HEK293T (cell line): ENCODE measurements around the gene GHR.

ENCODE experiments used
- CTCF ChIA-PET: fragments of 350-600 bp; formaldehyde crosslinking; extraction: SDS; loops from one replicate; lab custom pipeline; 2021; ENCODE audit warnings: antibody characterized with exemption, inconsistent platforms; lab: Yijun Ruan, JAX
- POLR2A ChIA-PET: fragments of 350-600 bp; formaldehyde crosslinking; extraction: SDS; loops from one replicate; lab custom pipeline; 2020; ENCODE audit warnings: antibody characterized with exemption, inconsistent platforms; lab: Yijun Ruan, JAX
- DNase-seq: peaks from one replicate; pipeline ENCODE4 v3.0.0; 2012; ENCODE audit warnings: mixed read lengths; ENCODE audit errors: extremely low spot score
- ARNT ChIP-seq: fragments of 450-650 bp; IDR thresholded peaks from 2 replicates; pipeline ENCODE4 v1.6.1; 2017; ENCODE audit warnings: mild to moderate bottlenecking
- BHLHE40 ChIP-seq: fragments of 450-650 bp; IDR thresholded peaks from 2 replicates; pipeline ENCODE4 v1.6.1; 2016; ENCODE audit warnings: mild to moderate bottlenecking, moderate library complexity, borderline replicate concordance
- CTBP1 ChIP-seq: fragments of 450-650 bp; IDR thresholded peaks from 2 replicates; pipeline ENCODE4 v1.6.1; 2016; ENCODE audit warnings: borderline replicate concordance
- ELF4 ChIP-seq: fragments of 450-650 bp; IDR thresholded peaks from 2 replicates; pipeline ENCODE4 v1.6.1; 2017; ENCODE audit warnings: antibody characterized with exemption
- FOXA1 ChIP-seq: fragments of 450-650 bp; IDR thresholded peaks from 2 replicates; pipeline ENCODE4 v1.6.1; 2016; ENCODE audit warnings: mild to moderate bottlenecking
- FOXK2 ChIP-seq: fragments of 450-650 bp; IDR thresholded peaks from 2 replicates; pipeline ENCODE4 v1.6.1; 2016; ENCODE audit warnings: mild to moderate bottlenecking
- FOXM1 ChIP-seq: fragments of 450-650 bp; IDR thresholded peaks from 2 replicates; pipeline ENCODE4 v1.6.1; 2017; ENCODE audit warnings: mild to moderate bottlenecking, borderline replicate concordance
- HDGF ChIP-seq: fragments of 450-650 bp; IDR thresholded peaks from 2 replicates; pipeline ENCODE4 v1.6.1; 2017; ENCODE audit warnings: antibody characterized with exemption, borderline replicate concordance
- L3MBTL2 ChIP-seq: fragments of 450-650 bp; conservative IDR thresholded peaks from 2 replicates; pipeline ENCODE4 v1.6.1; 2016; ENCODE audit warnings: mild to moderate bottlenecking
- LEF1 ChIP-seq: fragments of 450-650 bp; IDR thresholded peaks from 2 replicates; pipeline ENCODE4 v1.6.1; 2017; ENCODE audit warnings: mild to moderate bottlenecking, borderline replicate concordance
- NFRKB ChIP-seq: fragments of 450-650 bp; IDR thresholded peaks from 2 replicates; pipeline ENCODE4 v1.6.1; 2016; ENCODE audit warnings: mild to moderate bottlenecking, moderate library complexity
- SP1 ChIP-seq: fragments of 450-650 bp; IDR thresholded peaks from 2 replicates; pipeline ENCODE4 v1.6.1; 2017
- SUZ12 ChIP-seq: fragments of 450-650 bp; IDR thresholded peaks from 2 replicates; pipeline ENCODE4 v1.6.1; 2016; ENCODE audit warnings: mild to moderate bottlenecking
- TARDBP ChIP-seq: fragments of 450-650 bp; IDR thresholded peaks from 2 replicates; pipeline ENCODE4 v1.6.1; 2016
- ZNF384 ChIP-seq: fragments of 450-650 bp; IDR thresholded peaks from 2 replicates; pipeline ENCODE4 v1.6.1; 2016
- TF ChIP-seq, protein P1 (sequence below): fragments of 450-650 bp; IDR thresholded peaks from 2 replicates; pipeline ENCODE4 v1.6.1; 2016

GHR gene

DNA sequence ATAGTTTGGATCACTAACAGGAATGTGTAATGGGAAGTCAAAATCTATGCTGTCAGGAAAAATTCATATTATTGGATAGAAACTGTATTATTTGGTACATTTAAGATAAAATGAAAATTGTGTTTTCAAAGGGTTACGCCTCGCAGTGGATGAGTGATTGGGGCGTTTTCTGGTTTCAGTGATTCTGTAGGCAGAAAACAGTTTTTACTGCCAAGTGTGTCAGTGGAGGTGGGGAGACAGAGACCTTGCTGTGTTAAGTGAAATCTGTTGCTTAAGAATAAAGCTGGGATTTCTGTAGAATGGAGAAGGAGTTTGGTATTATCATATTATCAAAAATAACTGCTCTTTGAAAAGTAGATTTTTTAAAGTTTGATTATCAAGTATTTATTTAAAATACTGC, 69.7 kb downstream of the GHR start:
- no peak for DNase-seq
- CTCF ChIA-PET: no interaction called here
- POLR2A ChIA-PET: no interaction called here
- no peak for TF ChIP-seq ARNT
- TF ChIP-seq CTBP1: no peak
- TF ChIP-seq HDGF: no peak
- TF ChIP-seq FOXA1: no peak
- TF ChIP-seq, protein P1, sequence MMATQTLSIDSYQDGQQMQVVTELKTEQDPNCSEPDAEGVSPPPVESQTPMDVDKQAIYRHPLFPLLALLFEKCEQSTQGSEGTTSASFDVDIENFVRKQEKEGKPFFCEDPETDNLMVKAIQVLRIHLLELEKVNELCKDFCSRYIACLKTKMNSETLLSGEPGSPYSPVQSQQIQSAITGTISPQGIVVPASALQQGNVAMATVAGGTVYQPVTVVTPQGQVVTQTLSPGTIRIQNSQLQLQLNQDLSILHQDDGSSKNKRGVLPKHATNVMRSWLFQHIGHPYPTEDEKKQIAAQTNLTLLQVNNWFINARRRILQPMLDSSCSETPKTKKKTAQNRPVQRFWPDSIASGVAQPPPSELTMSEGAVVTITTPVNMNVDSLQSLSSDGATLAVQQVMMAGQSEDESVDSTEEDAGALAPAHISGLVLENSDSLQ: no peak
- no peak for TF ChIP-seq BHLHE40

DNA sequence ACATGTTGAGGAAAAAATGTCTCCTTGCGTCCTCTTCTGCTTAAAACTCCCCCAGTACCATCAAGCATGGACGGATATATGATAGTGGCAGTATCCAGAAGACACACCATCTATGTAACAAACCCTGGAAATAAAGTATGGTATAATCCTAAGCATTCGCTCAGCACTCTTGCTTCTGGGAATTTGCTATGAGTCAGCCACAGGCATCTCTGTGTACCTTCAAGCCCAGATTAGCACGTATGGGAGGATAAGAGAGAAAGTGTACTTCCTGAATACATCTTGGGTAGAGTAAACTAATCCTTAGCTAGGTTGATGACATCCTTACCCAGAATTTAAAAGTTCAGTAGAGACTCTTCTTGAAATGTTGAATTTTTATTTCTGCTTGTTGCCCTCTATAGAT, 71.2 kb downstream of the GHR start:
- ChIA-PET POLR2A (no interaction called here), CTCF (interaction anchor here (0.7 kb wide), 1 partner anchor 566 kb away, joined by 3 read pairs; no protein-coding TSS in a partner anchor)
- DNase-seq: no peak
- TF ChIP-seq FOXK2 (no peak), LEF1 (no peak), FOXM1 (no peak), ZNF384 (no peak), ELF4 (no peak), TARDBP (no peak), L3MBTL2 (no peak), SP1 (no peak), NFRKB (no peak), CTBP1 (no peak), FOXA1 (no peak), HDGF (no peak), BHLHE40 (no peak), ARNT (no peak), SUZ12 (no peak)
- TF ChIP-seq, protein P1: no peak

DNA sequence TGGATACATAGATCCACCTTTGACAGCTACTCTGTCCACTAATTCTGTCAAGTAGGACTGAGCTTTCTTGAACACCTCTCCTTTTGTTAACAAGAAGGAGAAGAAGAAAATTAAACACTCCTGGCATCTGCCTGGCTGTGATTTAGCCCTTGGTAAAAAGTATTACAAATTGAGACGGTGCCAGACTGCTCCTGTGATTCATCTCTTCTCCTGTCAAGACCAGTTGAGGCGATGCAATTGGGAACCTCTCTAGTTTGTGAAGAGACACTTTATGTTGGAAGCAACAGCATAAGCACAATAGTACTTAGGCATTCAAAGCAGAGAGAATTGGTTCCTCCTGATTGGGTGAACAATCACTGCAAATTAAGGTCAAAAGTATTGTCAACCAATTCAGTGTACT, 72.7 kb downstream of the GHR start:
- TF ChIP-seq FOXM1: no peak
- no peak for TF ChIP-seq ELF4
- TF ChIP-seq ARNT: no peak
- no peak for TF ChIP-seq CTBP1
- TF ChIP-seq L3MBTL2: no peak
- no peak for TF ChIP-seq FOXA1
- no peak for TF ChIP-seq FOXK2
- POLR2A ChIA-PET: no interaction called here
- CTCF ChIA-PET: no interaction called here
- DNase-seq: no peak

DNA sequence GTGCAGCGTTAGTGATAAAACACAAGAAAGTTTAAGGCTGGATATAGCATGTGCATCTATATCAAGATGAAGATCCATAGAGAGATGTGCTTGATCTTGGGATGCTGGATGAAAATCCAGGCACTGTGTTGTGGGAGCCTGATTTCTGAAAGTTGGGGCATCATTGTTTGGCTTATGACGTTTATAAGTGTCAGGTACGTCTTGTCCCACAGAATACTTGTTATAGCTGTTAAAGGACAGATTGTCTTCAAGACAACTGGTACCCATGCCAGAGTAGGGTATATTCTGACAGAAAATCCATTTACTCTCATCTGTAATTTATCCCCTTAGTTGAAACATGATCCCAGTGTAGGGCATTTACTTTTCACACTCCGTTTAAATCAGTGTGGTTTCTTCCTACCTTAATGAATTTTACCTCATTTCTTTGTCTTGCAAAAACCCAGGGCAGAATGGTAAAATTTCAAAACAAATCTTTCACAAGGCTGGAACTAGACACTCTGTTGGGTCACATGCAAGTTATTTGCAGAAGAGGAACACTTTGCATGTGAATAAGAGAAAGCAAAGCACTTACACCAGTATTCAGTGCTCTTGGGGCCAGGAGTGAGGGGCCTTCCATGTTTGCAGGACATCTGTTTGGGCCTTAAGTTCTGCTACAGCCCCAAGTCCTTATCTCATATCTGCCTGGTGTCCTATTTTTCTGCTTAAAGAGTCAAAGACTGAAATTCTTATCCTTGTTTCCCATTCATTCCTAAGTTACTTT, 73.3 kb downstream of the GHR start:
- TF ChIP-seq TARDBP (no peak), FOXM1 (no peak), L3MBTL2 (no peak), HDGF (no peak), ELF4 (no peak), FOXA1 (no peak), FOXK2 (no peak), ZNF384 (no peak), CTBP1 (no peak), ARNT (no peak)
- ChIA-PET POLR2A (no interaction called here), CTCF (no interaction called here)

DNA sequence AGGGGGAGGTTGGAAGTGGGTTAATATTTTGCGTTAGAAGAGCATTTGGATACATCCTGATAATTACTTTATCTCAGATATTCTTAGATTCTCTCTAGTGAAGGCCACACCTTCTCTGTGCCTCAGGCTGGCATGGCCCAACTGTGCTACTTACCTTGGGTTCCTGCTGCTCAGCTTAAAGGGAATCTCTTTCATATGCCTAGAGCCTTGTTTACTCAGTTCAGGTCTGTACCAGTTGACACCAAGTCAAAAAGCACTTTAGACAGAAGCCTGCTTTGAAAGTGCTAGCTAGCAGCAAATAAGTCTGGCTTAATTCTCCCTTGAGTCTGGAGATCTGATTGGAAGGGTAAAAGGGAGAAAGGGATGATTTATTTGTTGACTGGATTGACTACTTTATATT, 74.8 kb downstream of the GHR start:
- no peak for DNase-seq
- ChIA-PET POLR2A (no interaction called here), CTCF (no interaction called here)
- no peak for TF ChIP-seq LEF1

More for the DNA sequence above, 73.3 kb downstream of the GHR start:
- no peak for DNase-seq

DNA sequence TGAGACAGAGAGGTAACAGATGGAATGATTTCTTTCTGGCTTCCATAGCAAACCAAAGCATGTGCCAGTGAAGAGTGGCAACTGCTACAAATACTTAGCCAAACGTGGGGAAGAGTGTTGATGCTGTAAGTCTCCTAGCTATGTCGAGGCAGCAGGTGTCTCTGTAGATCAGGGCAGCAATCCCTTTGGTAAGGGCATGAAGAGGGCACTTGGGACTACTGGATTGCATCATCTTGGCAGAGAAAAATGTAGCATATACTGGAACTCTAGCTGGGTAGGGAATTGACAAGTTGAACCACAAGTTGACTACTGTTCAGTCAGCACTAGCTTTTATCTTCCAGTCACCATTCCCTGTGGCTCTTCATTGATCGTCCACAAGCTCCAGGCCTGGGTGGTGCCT, 75.8 kb downstream of the GHR start:
- TF ChIP-seq LEF1 (no peak), SUZ12 (no peak), ELF4 (no peak), HDGF (no peak), ARNT (no peak), FOXA1 (no peak), L3MBTL2 (no peak), BHLHE40 (no peak), FOXM1 (no peak)
- TF ChIP-seq, protein P1: no peak
- DNase-seq: no peak
- ChIA-PET CTCF (no interaction called here), POLR2A (no interaction called here)
